ENCODE data around the gene GALNT9. TPM values are rescaled to one million over a fixed set of nuclear protein-coding genes. Genes with fewer than 3 reads are reported as not detected.

The GALNT9 gene
- polyA plus RNA-seq, 1 donor from 2014 or later = 13.5 TPM

- Histone ChIP-seq H3K9ac (ENCODE audit: low read length) (no peak overlapping the region), H3K9me3 (ENCODE audit: low read length) (no peaks in the 10 kb centered on the region), H3K27ac (ENCODE audit: low read length) (no peak overlapping the region), H3K9me2 (ENCODE audit: insufficient read depth, low read length) (no peaks in the 10 kb centered on the region), H3K4me3 (ENCODE audit: low read length) (no peak overlapping the region), H4K20me1 (ENCODE audit: insufficient read depth) (no peaks in the 10 kb centered on the region), H2AFZ (ENCODE audit: low read depth, low read length) (no peak overlapping the region), H3K79me2 (replicated peaks; ENCODE audit: insufficient read depth, low read length) (no peaks in the 10 kb centered on the region), H3K36me3 (ENCODE audit: insufficient read depth, low read length) (no peaks in the 10 kb centered on the region), H3K4me2 (ENCODE audit: low read length) (no peak overlapping the region), H3F3A (ENCODE audit: insufficient read depth, low read length, poor library complexity, severe bottlenecking) (no peaks in the 10 kb centered on the region), H3K27me3 (ENCODE audit: insufficient read depth, low read depth, low read length) (no peaks in the 10 kb centered on the region)
- TF ChIP-seq SMC3 (conservative IDR thresholded peaks at IDR 0.05; ENCODE audit: poor library complexity) = no peak
- no peak for TF ChIP-seq EZH2 (IDR thresholded peaks at IDR 0.05; ENCODE audit: borderline replicate concordance, insufficient read depth, low read length, poor library complexity, severe bottlenecking)
- no peak for TF ChIP-seq REST (IDR thresholded peaks at IDR 0.05; ENCODE audit: borderline replicate concordance)
- TF ChIP-seq TAF1 (IDR thresholded peaks at IDR 0.05; ENCODE audit: low read depth) = no peak
- no peak for TF ChIP-seq EP300 (conservative IDR thresholded peaks at IDR 0.05; ENCODE audit: poor library complexity, severe bottlenecking)
- no peak for TF ChIP-seq POLR2AphosphoS5 (IDR thresholded peaks at IDR 0.05)
- TF ChIP-seq CTCF (IDR thresholded peaks at IDR 0.05; ENCODE audit: poor library complexity, severe bottlenecking) = no peak
- no peak for TF ChIP-seq RAD21 (conservative IDR thresholded peaks at IDR 0.05)
- TF ChIP-seq MXI1 (conservative IDR thresholded peaks at IDR 0.05; ENCODE audit: poor library complexity, severe bottlenecking) = no peak
These were observed 14.7 kb downstream of the GALNT9 start for GRCh38 chr12:132314516-132315233.

- H3K9me3 ChIP-seq (ENCODE audit: low read length) = no peaks in the 10 kb centered on the region
These were observed 15.4 kb downstream of the GALNT9 start for GRCh38 chr12:132314035-132314434.

More at GRCh38 chr12:132314035-132314434, 15.4 kb downstream of the GALNT9 start:
- no peak overlapping the region for H3K4me2 ChIP-seq (ENCODE audit: low read length)
- no peak for TF ChIP-seq REST (IDR thresholded peaks at IDR 0.05; ENCODE audit: borderline replicate concordance)
- no peak for TF ChIP-seq RAD21 (conservative IDR thresholded peaks at IDR 0.05)
- no peak for TF ChIP-seq EP300 (conservative IDR thresholded peaks at IDR 0.05; ENCODE audit: poor library complexity, severe bottlenecking)
- no peak for TF ChIP-seq SMC3 (conservative IDR thresholded peaks at IDR 0.05; ENCODE audit: poor library complexity)
- no peak for TF ChIP-seq EZH2 (IDR thresholded peaks at IDR 0.05; ENCODE audit: borderline replicate concordance, insufficient read depth, low read length, poor library complexity, severe bottlenecking)
- TF ChIP-seq CTCF (IDR thresholded peaks at IDR 0.05; ENCODE audit: poor library complexity, severe bottlenecking) = no peak
- TF ChIP-seq MXI1 (conservative IDR thresholded peaks at IDR 0.05; ENCODE audit: poor library complexity, severe bottlenecking) = no peak
- no peak for TF ChIP-seq TAF1 (IDR thresholded peaks at IDR 0.05; ENCODE audit: low read depth)
- TF ChIP-seq POLR2AphosphoS5 (IDR thresholded peaks at IDR 0.05) = no peak
- H3K27ac ChIP-seq (ENCODE audit: low read length) = no peak overlapping the region
- no peaks in the 10 kb centered on the region for H3K79me2 ChIP-seq (replicated peaks; ENCODE audit: insufficient read depth, low read length)
- H3K4me3 ChIP-seq (ENCODE audit: low read length) = no peak overlapping the region
- H4K20me1 ChIP-seq (ENCODE audit: insufficient read depth) = no peaks in the 10 kb centered on the region
- no peaks in the 10 kb centered on the region for H3K9me2 ChIP-seq (ENCODE audit: insufficient read depth, low read length)
- no peak overlapping the region for H2AFZ ChIP-seq (ENCODE audit: low read depth, low read length)
- H3F3A ChIP-seq (ENCODE audit: insufficient read depth, low read length, poor library complexity, severe bottlenecking) = no peaks in the 10 kb centered on the region
- no peak overlapping the region for H3K9ac ChIP-seq (ENCODE audit: low read length)
- no peaks in the 10 kb centered on the region for H3K36me3 ChIP-seq (ENCODE audit: insufficient read depth, low read length)
- H3K27me3 ChIP-seq (ENCODE audit: insufficient read depth, low read depth, low read length) = no peaks in the 10 kb centered on the region
